Testis (tissue), 3 donors: ENCODE results near the gene MRPL40. TPM values are rescaled to one million over a fixed set of nuclear protein-coding genes. Genes with fewer than 3 reads are reported as not detected.

Source experiments
- DNase-seq: peaks from one replicate; pipeline ENCODE4 v3.0.0-alpha.2; 2019
- H3K27ac ChIP-seq, 2 donors: fragments of 200-600 bp; sonication (generic); one replicate each; pipeline ENCODE4 v1.5.1; 2019
- H3K27me3 ChIP-seq: fragments of 200-600 bp; sonication (generic); one replicate; pipeline ENCODE4 v1.5.1; 2019
- H3K36me3 ChIP-seq: fragments of 200-600 bp; sonication (generic); one replicate; pipeline ENCODE4 v1.5.1; 2017; ENCODE audit warnings: low read depth; ENCODE audit errors: missing control alignments
- H3K4me1 ChIP-seq: fragments of 200-600 bp; sonication (generic); one replicate; pipeline ENCODE4 v1.5.1; 2019
- H3K4me3 ChIP-seq, 2 donors: fragments of 200-600 bp; sonication (generic); one replicate each; pipeline ENCODE4 v1.5.1; 2017 to 2019
- H3K9me3 ChIP-seq: fragments of 200-600 bp; sonication (generic); one replicate; pipeline ENCODE4 v1.5.1; 2017
- CTCF ChIP-seq, 3 experiments: fragments of 450-650 bp in 2 of 3; fragments of 200-600 bp in 1 of 3; sonication (generic) in 1 of 3; IDR thresholded peaks; one replicate each; pipeline ENCODE4 v1.5.1; 2016 to 2019; ENCODE audit warnings: antibody characterized with exemption in 3 of 3, mild to moderate bottlenecking in 2 of 3, moderate library complexity in 1 of 3
- POLR2A ChIP-seq: fragments of 450-650 bp; IDR thresholded peaks from one replicate; pipeline ENCODE4 v1.6.1; 2017; ENCODE audit warnings: antibody characterized with exemption, mild to moderate bottlenecking, moderate library complexity
- WGBS, 2 donors: methylation state at CpG; one replicate each; pipeline ENCODE4 v1.1.5; 2018; 5-methylcytosine and 5-hydroxymethylcytosine counted together
- intact Hi-C: fragments of 100-400 bp; cut with DNase I; formaldehyde crosslinking; loops from one replicate; pipeline ENCODE4 v1.15.1; 2023; ENCODE audit warnings: low total_unique reads
- polyA plus RNA-seq: library from polyadenylated mRNA; stranded (reverse); fragments of 350-450 nt; fragmentation: Illumina TruSeq; extraction: RNeasy Lipid Tissue Mini Kit (QIAGEN cat#74804); gene quantifications from one replicate; pipeline ENCODE4 v1.2.3, GENCODE V29; 2014; ENCODE audit warnings: low read depth, low replicate concordance; ENCODE audit not compliant: insufficient read depth
- total RNA-seq, 2 donors: library from RNA; depleted of rRNA; stranded (reverse); fragments of >200 nt; gene quantifications; one replicate each; pipeline ENCODE4 v1.2.3, GENCODE V29; 2016

Gene MRPL40
- total and polyA plus RNA-seq, 3 donors from 2014 or later, result 28.9 to 53.8 (median 29.2) TPM

- Histone ChIP-seq H3K9me3 (no peaks in the 10 kb centered on the region), H3K36me3 (no peaks in the 10 kb centered on the region), H3K27me3 (no peaks in the 10 kb centered on the region), H3K4me3 (peak overlapping the region; percentile 72 to 91), H3K27ac (peak overlapping the region in 1 of 2 donors; percentile 2), H3K4me1 (peaks cover 19% of the 10 kb centered on the region)
- WGBS, 2 donors, result 6 to 9% methylated on average over 12 of the region's 12 CpGs
- TF ChIP-seq POLR2A (no peak), CTCF (IDR thresholded peaks at IDR 0.05) (no peak)
- DNase-seq, result peak; percentile 47
- intact Hi-C loops, result no loop called here
These were observed 2.1 kb upstream of the MRPL40 start for GRCh38 chr22:19429950-19430889.

GRCh38 chr22:19430890-19431541 is 1.3 kb upstream of the MRPL40 start:
- Histone ChIP-seq H3K36me3 (no peaks in the 10 kb centered on the region), H3K27me3 (no peaks in the 10 kb centered on the region), H3K27ac (peak overlapping the region; percentile 2 to 59), H3K4me1 (peaks cover 19% of the 10 kb centered on the region), H3K4me3 (peak overlapping the region; percentile 72 to 91), H3K9me3 (no peaks in the 10 kb centered on the region)
- TF ChIP-seq CTCF (IDR thresholded peaks at IDR 0.05) (no peak), POLR2A (no peak)
- DNase-seq, result peak; percentile 48
- 0% methylated on average over 11 to 46 of the region's 53 CpGs for WGBS, 2 donors
- intact Hi-C loops, result no loop called here

GRCh38 chr22:19431649-19432132 is 654 bp upstream of the MRPL40 start, which contains the start of gene HIRA:
Gene HIRA (minus strand): TSS chr22:19431733. CDS start chr22:19431476, 257 bp downstream.
- H3K4me3 ChIP-seq, result peak within 1 kb of the TSS; percentile 72 to 91
- no peaks in the 10 kb centered on the region for H3K36me3 ChIP-seq
- no peaks in the 10 kb centered on the region for H3K27me3 ChIP-seq
- 0% methylated on average over 62 of the region's 66 CpGs; no CpG with 5 or more reads in 1 of the 2 donors for WGBS, 2 donors
- peak; percentile 70 for DNase-seq
- intact Hi-C loops, result no loop called here
- peak within 1 kb of the TSS; percentile 77 to 94 for H3K27ac ChIP-seq
- H3K9me3 ChIP-seq, result no peaks in the 10 kb centered on the region
- TF ChIP-seq POLR2A, result no peak
- TF ChIP-seq CTCF (IDR thresholded peaks at IDR 0.05), result peak in 1 of 3 experiments; percentile 11
- peaks cover 19% of the 10 kb centered on the region for H3K4me1 ChIP-seq

- intact Hi-C loops, result no loop called here
These were observed 2.1 kb downstream of the MRPL40 start for GRCh38 chr22:19434401-19434800.

More at GRCh38 chr22:19434401-19434800, 2.1 kb downstream of the MRPL40 start:
- WGBS, 2 donors, result 93% methylated on average over 7 of the region's 7 CpGs
- no peaks in the 10 kb centered on the region for H3K9me3 ChIP-seq
- H3K27ac ChIP-seq, result no peak overlapping the region
- no peaks in the 10 kb centered on the region for H3K27me3 ChIP-seq
- H3K4me3 ChIP-seq, result no peak overlapping the region
- no peak for DNase-seq
- H3K36me3 ChIP-seq, result no peaks in the 10 kb centered on the region
- peaks cover 19% of the 10 kb centered on the region for H3K4me1 ChIP-seq
- TF ChIP-seq CTCF (IDR thresholded peaks at IDR 0.05) (no peak), POLR2A (no peak)
